HG02798 (cell line): Measurements from ENCODE around the gene ID3.

Source experiments
- ATAC-seq: cut with Tn5 transposase; IDR thresholded peaks from one replicate; pipeline ENCODE4 v1.9.1; 2021; ENCODE audit warnings: mild to moderate bottlenecking; ENCODE audit not compliant: unreplicated experiment, poor library complexity

The ID3 gene

DNA sequence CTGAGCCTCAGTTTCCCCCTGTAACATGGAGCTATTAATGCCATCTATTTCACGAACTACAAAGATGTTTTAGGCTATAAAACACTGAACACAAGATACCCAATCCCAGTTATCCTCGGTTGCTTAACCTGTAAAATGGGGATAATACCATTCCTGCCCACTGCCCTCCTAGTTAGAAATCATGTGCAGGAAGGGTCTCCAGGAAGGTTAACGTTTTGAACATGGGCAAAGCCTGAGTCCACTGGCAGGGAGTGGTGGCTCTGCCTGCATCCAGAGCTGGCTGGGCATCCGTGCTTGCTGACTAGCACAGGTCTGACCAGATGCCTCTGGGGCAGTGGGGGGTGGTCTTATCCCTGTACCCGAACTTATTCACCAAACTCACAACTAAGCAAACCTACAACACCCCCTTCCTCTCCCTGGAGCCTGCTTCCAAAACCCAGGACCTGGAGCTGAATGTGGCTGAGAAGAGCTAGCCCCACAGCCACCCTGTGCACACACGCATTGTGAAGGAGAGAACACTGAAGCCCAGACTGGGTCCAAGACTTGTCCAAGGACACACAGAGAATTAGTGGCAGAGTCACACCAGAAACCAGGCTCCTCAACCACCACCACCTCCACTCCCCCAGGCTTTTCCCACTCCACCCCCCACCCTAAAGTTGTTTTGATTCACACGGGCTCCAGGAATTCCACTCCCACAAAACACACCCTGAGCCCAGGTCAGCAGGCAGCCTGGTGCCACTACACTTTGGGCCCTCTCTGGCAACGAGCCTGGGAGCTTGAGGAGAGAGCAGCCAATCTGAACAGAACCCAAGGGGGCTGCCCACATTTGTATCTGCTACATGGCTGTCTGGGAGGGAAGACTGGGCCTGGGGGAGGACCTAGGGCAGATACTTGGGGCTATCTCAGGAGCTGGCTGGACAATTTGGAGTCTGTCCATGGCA is 29.9 kb downstream of the ID3 start:
- no peak for ATAC-seq

DNA sequence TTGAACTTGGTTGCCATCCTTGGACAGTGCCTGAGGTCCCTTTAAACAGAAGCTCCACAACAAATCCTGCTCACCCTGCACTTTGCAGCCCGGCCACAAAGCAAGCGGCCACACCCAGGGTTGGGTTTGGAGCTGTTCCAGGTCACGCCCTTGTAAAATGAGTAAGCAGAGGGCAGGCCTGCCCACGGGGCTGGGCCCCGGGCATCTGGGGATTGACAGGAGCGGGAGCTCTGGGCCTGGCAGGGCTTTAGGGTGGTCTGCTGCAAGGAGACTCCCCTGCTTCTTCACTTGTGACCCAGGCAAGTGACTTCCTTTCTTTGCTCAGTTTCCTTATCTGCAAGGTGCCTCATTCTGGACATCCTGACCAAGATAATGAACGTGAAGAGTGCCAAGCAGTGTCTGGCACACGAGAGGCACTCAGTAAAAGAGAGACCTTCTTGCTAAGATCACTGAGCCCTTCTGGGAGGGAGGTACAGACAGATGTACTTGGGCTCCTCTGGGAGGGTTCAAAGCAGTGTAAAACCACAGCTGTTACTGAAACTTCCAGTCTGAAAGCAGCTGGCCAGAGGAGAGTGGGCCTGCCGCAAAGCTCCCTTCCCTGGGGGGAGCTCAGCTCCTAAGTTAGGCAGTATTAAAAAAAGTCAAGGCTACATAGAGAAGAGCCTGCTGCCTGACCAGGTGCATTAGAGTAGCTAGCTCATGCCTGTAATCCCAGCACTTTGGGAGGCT is 30.9 kb downstream of the ID3 start:
- peak; percentile 62 for ATAC-seq

DNA sequence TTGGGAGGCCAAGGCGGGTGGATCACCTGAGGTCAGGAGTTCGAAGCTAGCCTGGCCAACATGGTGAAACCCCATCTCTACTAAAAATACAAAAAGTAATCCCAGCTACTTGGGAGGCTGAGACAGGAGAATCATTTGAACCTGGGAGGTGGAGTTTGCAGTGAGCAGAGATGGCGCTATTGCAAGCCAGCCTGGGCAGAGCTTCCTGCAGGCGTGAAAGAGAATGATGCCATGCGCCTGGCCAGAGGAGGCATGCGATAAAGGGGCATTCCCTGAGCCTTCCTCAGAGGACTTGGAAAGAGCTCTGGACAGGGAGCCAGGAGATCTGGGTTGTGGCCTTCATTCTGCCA is 31.4 kb downstream of the ID3 start:
- ATAC-seq = no peak

DNA sequence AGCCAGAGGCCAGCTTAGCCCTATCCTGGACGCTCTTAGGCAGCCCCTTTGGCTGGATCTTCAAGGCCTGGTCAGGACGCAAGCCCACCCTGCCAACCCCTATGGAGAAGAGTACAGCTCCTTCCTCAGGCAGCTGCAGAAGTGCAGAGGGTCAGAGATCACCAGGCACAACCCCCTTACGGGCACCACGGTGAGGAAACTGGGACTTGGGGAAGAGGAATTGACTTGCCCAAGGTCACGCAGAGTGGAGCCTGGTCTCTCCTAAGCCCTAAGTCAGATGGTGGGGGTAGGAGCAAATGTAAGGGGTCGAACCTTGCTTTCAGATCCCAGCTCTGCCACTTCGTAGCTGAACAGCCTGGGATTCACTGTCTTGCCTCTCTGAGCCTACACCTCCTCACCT is 31.9 kb downstream of the ID3 start:
- no peak for ATAC-seq

DNA sequence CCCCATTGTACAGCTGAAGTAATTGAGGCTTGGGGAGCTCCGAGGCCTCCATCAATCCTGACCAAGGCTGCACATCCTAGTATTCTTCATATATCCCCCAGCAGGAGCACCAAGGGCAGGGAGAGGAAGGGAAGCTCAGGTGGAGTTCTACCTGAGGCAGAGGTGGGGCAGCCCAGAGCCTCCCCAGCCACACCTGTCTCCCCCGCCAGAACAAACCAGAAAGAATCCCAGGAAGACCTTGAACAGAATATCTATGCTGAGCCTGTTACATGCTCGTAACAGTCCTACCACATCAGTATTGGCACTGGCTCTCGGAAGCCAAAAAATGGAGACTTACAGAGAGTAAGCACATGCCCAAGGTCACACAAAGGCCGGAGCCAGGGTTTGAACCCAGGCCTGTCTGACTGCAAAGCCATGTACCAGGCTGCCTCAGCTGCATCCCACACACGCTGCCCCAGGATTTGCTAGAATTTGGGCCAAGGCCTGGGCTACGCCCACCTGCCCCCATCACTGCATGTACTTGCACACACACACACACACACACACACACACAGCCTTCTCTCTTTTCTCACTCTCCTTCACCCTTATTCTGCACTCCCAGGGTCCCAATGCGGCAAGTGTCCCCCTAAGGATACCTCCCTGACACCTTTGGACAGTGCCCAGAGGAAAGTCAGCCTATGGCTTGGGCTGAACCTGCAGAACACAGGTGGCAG is 32.8 kb downstream of the ID3 start:
- no peak for ATAC-seq

DNA sequence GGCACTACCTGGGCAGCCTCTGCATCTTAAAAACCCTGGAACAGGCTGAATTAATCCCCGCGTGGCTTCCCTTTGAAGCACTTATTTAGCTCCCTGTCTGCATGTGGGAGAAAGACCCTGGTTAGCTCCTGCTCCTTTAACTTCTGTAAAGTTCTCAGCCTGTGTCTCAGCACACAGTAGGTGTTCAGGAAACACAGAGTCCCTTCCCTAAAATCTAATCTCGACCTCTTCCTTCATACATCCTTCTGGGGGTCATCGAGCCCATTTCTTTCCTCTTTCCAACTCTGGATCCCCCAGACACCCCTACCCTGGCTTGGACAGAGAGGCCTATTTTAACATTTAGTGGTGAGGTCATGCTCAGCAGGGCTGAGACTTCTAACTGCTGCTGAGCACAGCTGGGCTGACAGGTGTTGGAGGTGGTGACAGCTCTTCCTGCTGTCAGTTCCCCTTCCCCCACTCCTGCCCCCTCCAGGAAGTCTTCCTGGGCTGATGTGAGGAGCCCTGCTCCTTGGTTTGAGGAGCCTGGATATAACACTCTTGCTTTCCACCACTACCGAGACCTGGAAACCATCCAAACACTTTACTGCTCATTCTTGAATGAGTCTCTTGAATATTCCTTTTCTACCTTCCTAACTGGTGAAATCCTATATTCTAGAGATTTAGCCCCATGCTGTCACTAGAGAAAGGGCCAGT is 33.6 kb downstream of the ID3 start:
- peak; percentile 26 for ATAC-seq

DNA sequence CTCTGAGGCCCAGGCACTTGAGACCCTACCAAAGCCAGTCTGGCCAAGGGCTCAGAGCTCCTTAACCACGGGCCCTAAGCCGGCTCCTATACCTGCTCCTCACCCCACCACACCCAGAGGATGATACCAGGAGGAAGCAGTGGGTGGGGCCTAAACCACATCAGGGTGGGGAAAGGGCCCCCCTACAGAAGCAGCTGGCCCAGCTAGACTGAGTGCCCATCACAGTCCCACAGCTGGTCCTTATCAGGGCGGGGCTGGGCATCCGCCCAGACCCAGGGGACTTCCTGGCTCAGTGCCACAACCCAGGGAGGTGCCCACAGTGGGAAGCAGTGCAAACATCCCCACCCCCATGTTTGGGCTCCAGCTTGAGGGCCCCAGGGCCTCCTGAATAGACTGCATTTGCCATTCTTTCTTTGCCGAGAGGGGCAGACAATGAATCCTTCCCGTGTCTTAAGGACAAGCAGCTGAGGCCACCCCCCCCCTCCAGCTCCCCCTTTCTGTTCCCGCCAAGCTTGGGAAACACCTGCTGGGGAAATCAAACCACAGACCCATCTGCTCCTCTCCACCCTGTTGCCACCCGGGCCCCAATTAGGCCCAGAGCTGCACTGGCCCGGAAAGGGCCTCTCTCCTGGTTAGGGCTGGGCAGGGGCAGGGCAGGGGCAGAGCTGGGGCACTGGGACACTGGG is 34.4 kb downstream of the ID3 start:
- ATAC-seq = no peak

DNA sequence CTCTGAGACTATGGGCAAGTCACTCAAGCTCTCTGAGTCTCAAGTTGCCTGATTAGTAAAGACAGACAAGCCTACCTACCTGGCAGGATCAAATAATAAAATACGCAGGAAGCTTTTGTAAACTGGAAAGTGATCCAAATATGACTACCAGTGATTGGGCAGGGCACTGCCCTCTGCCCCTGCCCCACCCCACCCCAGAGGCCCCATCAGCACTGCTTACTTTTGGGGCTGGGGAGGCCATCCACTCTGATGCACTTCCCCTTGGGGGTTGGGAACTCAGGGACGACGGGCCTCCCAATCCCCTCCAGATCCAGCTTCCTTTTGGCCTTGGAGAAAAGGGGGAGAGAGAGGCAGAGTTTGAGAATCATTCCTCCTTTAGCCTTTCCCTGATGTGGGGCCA is 35.1 kb downstream of the ID3 start:
- ATAC-seq = no peak

DNA sequence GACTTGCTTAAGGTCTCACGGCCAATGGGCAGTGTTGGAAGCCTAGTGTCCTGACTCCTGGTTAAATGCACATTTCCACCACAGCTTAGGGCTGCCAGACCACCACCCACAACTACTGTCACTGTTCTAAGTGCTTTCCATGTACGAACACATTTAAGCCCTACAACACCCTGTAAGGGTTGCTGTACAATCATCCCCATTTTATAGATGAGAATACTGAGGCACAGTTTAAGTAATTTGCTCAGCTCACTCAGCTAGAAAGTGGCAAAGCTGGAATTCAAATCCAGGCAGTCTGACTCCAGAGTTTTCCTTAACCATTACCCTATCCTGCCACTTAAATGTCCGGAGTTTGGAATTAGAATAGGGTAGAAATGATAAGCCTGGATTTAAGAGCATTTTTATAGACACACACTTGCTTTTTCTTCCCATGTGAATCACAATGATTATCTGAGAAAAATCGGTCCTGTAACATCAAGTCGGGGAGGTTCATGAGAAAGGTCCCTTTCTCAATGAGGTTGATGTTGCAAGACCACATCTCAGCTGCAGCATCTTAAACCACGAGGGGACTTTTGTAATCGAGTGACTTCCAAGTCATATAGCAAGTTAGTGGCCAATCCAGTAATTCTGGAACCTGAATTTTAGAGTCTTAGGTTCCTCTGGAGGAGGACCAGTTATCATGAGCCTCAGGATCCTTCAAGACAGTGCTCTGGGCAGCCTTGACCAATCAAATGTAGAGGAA is 36.9 kb downstream of the ID3 start:
- ATAC-seq = no peak

DNA sequence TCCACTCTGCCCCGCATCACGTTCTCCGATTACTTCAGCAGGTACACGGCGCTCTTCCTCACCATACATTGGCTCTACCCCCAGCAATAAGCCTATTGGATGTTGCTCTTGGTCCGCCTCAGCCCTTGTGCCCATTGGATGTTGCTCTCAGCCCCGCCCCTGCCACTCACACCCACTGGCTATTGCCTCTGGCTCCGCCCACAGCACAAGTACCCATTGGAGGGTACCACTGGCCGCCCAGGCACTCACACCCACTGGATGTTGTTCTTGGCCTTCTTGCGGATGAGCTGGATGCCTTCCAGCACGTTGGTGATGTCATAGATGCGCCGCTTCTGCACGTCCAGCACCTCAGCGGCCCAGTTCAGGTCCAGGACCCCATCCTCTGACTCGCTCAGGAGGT is 37.7 kb downstream of the ID3 start:
- ATAC-seq = no peak

DNA sequence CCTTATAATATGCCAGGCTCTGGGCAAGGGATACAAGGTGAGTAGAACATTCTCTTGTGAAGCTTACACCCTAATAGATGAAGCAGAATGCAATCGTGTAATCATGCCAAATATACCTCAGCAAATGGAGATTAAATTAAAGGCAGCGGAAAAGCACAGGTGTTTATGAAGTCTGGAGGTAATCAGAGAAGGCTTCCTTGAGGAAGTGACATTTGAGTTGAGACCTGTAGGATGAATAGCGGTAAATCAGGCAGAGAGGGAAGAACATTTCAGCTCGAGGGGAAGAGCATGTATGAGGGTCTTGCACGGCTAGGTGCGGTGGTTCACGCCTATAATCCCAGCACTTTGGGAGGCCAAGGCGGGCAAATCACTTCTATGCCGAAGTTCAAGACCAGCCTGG is 41.7 kb downstream of the ID3 start:
- no peak for ATAC-seq

DNA sequence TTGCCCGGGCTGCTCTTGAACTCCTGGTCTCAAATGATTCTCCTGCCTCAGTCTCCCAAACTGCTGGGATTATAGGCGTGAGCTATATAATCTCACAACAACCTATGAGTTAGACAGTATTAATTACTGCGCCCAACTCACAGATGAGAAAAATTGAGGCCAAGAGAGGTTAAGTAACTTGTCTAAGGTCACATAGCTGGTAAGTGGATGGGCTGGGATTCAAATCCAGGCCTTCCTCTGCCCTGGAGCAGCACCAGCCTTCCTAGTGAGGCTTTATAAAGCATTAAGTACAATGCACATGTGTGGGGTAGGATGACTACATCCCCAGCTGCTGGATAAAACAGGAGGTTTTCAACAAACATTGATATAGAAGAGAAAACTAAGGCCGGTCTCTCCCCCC is 43.4 kb downstream of the ID3 start:
- ATAC-seq = no peak

DNA sequence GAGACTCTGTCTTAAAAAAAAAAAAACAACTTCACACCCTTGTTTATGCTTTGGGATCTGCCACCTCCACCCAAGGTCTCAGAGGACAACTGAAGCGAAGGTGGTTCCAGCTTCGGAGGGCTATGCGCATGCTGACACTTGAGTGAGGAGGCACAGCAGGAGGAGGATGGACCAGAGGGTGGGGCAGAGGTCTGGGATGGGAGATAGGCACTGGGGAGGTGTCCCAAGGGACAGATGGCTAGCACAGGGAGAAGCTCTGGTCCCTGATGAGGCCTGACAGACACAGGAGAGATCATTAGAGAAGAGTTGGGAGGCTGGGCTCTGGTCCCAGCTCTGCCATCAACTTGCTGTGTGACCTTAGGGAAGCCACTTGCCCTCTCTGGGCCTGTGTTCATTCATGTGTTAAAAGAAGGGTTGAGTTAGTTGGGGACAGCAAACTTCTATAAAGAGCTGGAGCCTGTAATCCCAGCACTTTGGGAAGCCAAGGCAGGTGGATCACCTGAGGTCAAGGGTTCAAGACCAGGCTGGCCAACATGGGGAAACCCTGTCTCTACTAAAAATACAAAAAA is 45.1 kb downstream of the ID3 start:
- ATAC-seq = no peak

DNA sequence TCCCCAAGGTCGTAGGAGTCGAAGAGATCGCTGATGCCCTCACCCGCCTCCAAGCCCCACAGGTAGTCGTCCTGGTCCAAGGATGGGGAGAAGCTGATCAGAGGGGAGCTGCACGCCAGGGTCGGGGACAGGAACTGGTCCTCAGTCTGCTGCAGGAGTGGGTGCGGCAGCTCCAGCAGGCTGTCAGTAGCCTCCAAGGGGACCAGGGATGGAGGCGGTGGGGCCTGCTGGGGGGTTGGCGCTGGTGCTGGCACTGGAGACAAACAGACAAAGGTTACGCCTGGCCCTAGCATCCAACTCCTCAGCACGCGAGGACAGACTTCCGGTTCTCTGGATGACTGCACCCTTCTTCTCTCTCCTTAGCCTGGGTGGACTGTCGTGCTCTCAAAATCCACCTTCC is 49.4 kb downstream of the ID3 start:
- no peak for ATAC-seq
